ENCODE results near the gene COL13A1. TPM values are rescaled to one million over a fixed set of nuclear protein-coding genes. Genes with fewer than 3 reads are reported as not detected.

Gene COL13A1
- total and polyA plus RNA-seq, 4 donors: 0.17 to 0.47 (median 0.18) TPM

- TF ChIP-seq CTCF (IDR thresholded peaks at IDR 0.05; ENCODE audit: low read depth, low read length, missing input control) (no peak), FOXA2 (IDR thresholded peaks at IDR 0.05) (no peak), HNF4G (IDR thresholded peaks at IDR 0.05) (no peak)
These were observed 33.9 kb upstream of the COL13A1 start (continued) for GRCh38 chr10:69767793-69768192.

DNA sequence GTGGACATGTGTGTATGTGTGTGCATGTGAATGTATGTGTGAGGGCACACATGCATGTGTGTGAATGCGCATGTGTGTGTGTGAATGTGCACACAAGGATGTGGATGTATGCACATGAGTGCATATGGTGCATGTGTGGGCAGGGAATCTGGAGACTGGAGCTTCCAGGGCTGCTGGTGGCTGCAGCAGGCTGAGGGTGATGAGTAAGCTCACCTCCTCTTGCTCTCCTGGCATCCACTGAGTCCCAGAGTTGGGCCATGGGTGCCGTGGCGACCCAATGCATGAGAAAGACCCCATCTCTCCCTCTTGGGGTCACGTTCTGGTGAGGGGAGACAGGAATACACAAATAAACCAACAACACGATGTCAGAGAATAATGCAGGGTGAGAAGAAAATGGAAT is 33.3 kb upstream of the COL13A1 start:
- 76% methylated on average over 5 of the region's 5 CpGs for WGBS
- Histone ChIP-seq H3K27ac (ENCODE audit: low read depth in 1 of 2, low read length in 2 of 2) (no peak overlapping the region), H3K9me3 (ENCODE audit: control insufficient read depth in 4 of 4, low read length in 3 of 4) (no peaks in the 10 kb centered on the region), H3K9ac (ENCODE audit: low read depth in 1 of 2, low read length in 2 of 2) (no peak overlapping the region), H3K4me3 (ENCODE audit: low read depth in 1 of 3, low read length in 3 of 3) (no peak overlapping the region), H3K4me1 (ENCODE audit: control insufficient read depth in 4 of 4, insufficient read depth in 4 of 4, low read length in 3 of 4) (no peaks in the 10 kb centered on the region), H3K27me3 (ENCODE audit: control insufficient read depth in 4 of 4, insufficient read depth in 4 of 4, low read length in 3 of 4) (no peaks in the 10 kb centered on the region), H3K36me3 (ENCODE audit: control insufficient read depth in 4 of 4, insufficient read depth in 3 of 4, low read depth in 1 of 4, low read length in 3 of 4) (no peaks in the 10 kb centered on the region)
- DNase-seq (ENCODE audit: low spot score): no peak
- TF ChIP-seq, protein P1, sequence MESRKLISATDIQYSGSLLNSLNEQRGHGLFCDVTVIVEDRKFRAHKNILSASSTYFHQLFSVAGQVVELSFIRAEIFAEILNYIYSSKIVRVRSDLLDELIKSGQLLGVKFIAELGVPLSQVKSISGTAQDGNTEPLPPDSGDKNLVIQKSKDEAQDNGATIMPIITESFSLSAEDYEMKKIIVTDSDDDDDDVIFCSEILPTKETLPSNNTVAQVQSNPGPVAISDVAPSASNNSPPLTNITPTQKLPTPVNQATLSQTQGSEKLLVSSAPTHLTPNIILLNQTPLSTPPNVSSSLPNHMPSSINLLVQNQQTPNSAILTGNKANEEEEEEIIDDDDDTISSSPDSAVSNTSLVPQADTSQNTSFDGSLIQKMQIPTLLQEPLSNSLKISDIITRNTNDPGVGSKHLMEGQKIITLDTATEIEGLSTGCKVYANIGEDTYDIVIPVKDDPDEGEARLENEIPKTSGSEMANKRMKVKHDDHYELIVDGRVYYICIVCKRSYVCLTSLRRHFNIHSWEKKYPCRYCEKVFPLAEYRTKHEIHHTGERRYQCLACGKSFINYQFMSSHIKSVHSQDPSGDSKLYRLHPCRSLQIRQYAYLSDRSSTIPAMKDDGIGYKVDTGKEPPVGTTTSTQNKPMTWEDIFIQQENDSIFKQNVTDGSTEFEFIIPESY (IDR thresholded peaks at IDR 0.05): no peak
- TF ChIP-seq SP1 (IDR thresholded peaks at IDR 0.05) (no peak), GABPA (IDR thresholded peaks at IDR 0.05 in 1 of 2, conservative IDR thresholded peaks at IDR 0.05 in 1 of 2) (no peak), HNF4A (conservative IDR thresholded peaks at IDR 0.05) (no peak), CTCF (IDR thresholded peaks at IDR 0.05; ENCODE audit: low read depth, low read length, missing input control) (no peak), RAD21 (IDR thresholded peaks at IDR 0.05) (no peak), RXRA (IDR thresholded peaks at IDR 0.05) (no peak), HNF4G (IDR thresholded peaks at IDR 0.05) (no peak), REST (IDR thresholded peaks at IDR 0.05) (no peak), JUND (IDR thresholded peaks at IDR 0.05) (no peak), FOXA1 (IDR thresholded peaks at IDR 0.05) (no peak), YY1 (IDR thresholded peaks at IDR 0.05) (no peak), NR2F2 (IDR thresholded peaks at IDR 0.05) (no peak), TAF1 (conservative IDR thresholded peaks at IDR 0.05) (no peak), FOXA2 (IDR thresholded peaks at IDR 0.05) (no peak), EGR1 (IDR thresholded peaks at IDR 0.05; ENCODE audit: low read depth in 2 of 2) (no peak), MAX (IDR thresholded peaks at IDR 0.05) (no peak)
- TF ChIP-seq, protein P2, sequence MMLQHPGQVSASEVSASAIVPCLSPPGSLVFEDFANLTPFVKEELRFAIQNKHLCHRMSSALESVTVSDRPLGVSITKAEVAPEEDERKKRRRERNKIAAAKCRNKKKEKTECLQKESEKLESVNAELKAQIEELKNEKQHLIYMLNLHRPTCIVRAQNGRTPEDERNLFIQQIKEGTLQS (IDR thresholded peaks at IDR 0.05): no peak
